GM12874 (cell line): ENCODE results near the gene TWNK.

ENCODE experiments used
- TF ChIP-seq, protein P1 (sequence below): IDR thresholded peaks from 2 replicates; pipeline ENCODE4 v1.5.1; 2011; ENCODE audit warnings: low read depth, mild to moderate bottlenecking, control low read depth, low read length, moderate library complexity; ENCODE audit not compliant: insufficient read depth

Gene TWNK

DNA sequence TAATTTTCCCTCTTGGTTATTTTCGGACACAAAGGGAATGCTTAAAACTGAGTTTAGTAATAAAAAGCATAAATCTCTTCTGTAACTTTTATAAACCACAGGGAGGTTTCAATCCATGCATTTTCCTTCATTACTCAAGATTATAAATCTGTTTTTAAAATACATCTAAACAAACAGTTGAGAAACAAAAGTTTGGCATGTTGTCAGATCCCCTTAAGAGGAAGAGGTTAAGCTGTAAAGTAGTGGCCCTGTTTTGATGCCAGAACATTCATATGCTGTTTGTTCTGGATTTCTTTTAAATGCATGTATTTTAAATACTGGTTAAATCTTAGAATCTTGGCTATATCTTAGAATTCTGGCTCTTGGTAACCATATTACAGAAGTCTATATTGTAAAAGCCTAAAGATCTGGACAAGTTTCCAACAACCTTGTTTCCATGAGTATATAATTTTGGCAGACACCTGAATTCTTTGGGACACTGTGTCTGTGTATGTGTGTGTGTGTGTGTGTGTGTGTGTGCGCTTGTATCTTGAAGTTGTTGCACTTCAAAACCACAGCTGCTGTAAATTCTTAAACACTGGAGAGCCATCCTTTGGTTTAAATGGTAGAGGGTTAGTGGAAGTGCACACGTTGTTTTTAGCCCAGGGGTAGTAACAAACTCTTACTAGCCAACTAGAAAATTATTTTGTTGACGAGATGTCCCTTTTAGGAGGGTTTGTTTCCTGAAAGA, 24.8 kb upstream of the TWNK start:
- TF ChIP-seq, protein P1, sequence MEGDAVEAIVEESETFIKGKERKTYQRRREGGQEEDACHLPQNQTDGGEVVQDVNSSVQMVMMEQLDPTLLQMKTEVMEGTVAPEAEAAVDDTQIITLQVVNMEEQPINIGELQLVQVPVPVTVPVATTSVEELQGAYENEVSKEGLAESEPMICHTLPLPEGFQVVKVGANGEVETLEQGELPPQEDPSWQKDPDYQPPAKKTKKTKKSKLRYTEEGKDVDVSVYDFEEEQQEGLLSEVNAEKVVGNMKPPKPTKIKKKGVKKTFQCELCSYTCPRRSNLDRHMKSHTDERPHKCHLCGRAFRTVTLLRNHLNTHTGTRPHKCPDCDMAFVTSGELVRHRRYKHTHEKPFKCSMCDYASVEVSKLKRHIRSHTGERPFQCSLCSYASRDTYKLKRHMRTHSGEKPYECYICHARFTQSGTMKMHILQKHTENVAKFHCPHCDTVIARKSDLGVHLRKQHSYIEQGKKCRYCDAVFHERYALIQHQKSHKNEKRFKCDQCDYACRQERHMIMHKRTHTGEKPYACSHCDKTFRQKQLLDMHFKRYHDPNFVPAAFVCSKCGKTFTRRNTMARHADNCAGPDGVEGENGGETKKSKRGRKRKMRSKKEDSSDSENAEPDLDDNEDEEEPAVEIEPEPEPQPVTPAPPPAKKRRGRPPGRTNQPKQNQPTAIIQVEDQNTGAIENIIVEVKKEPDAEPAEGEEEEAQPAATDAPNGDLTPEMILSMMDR = no peak

DNA sequence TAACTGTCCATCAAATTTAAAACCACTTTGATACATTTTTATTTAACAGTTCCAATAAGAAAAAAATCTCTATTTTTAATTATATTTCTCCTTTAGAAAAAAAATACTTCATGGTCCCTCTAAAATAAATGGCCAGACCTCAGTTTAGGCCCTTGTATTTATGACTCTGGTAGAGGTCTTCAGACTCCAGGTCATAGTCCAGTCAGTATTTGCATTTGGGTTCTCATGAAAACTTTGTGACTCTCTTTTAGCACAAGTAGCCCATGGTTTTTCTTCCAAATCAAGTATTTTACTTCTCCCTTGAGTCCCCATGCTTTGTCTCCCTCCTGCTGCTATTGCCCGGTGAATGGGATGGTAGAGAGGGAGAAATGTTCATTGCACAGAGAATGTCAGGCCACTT, 23.5 kb upstream of the TWNK start:
- TF ChIP-seq, protein P1 = no peak

DNA sequence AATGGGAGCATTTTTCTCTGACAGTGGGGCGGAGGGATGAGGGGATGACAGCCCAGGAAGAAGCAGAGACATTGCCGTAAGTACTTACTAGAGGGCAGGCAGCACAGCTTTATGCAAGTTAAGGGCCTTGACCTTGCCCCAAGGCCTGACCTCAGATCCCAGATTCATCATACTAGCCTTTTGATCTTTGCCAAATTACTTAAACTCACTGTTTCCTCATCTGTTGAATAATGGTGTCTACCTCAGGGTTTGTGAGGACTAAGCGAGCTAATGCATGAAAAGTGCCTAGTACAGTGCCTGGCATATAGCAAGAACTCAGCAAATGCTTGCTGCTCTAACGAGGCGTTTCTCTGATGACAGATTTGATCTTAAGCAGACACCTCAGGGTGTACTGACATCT, 21.5 kb upstream of the TWNK start:
- TF ChIP-seq, protein P1 = no peak

DNA sequence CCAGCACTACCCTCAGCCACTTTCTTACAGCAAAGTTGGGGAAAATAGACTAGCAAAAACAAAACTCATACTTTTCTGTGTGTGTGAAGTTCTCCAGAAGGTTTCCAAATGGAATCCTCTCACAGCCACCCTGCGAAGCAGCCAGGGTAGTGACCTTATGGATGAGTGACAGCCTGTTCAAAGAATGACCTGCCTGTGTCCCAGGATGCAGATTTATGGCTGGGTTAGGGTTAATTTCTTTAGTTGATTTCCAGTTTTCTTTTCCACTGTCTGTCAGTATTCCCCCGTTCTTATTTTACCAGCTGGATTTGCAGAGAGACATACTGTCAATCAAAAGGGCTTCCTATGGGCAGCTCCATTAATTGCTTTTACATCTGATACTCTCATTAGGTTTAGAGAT, 20.5 kb upstream of the TWNK start:
- TF ChIP-seq, protein P1 = no peak

DNA sequence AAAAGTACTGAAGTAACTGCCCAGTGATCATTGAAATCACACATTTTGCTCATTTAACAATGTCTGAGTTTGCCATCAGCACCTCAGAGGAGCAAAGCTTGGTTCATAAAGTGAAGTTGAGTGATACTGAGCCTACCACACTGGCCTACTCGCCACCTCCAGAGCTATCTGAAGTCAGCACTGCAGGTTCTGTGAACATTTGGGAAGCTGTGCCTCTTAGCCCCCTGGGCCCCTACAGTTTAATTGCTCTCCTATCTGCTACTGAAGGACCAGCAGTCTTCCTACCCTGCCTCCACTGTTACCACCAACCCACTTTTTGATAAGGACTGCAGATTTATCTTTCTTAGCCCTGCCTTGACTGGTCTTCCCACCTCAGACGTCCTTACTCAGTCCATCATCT, 20.0 kb upstream of the TWNK start:
- TF ChIP-seq, protein P1 = no peak

DNA sequence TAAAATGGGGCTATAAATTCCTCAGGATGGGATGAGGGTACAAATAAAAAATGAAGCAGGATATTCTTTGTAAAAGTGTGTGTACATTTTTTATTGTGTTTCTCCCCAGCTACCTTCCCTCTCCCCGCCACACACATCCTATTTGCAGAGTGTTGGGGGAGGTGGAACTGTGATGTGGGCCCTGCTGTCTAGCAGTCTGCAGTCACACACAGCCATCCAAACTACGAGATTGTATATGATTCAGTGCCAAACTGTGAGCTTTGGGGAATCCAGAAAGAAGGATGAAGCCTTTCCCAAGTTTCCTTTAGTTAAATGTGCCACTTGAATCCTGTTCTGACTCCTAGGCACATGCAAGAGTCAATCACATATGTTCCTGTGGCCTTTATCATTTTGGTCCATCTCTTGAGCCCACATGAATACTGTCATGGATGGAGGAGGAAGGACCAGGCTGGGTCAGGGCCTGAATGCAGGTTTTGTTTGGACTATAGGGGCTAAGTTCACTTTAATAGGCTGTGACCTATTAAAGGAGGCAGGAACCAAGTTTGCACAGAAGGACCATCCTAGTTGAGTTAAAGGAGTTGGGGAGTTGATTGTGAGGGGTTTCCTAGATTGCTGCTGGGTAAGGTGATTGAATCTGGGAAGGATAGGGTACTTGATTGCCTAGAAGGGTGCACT, 19.1 kb upstream of the TWNK start:
- TF ChIP-seq, protein P1 = no peak

DNA sequence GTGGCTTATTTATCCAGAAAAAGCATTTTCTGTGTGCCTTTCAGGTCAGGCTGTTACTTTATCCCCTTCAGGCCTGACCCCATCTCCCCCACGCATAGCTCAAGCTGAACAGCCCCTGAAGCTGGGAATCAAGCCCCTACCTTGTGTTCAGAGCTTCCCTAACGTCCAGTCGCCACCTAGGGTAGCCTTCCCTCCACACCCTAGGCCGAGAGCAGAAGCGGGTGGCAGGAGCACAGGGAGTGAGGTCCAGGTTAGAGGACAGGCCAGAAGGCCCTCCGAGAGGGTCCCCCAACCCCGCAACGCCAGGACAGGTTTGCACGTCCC, 18.5 kb upstream of the TWNK start:
- TF ChIP-seq, protein P1 = no peak
